Measurements from ENCODE around the gene ATXN3L.

- TF ChIP-seq CTCF (IDR thresholded peaks at IDR 0.05), result no peak
- no peak for TF ChIP-seq POLR2A (IDR thresholded peaks at IDR 0.05; ENCODE audit: low read depth)
Observed at GRCh38 chrX:13330446-13330845, 10.6 kb upstream of the ATXN3L start.
